ENCODE measurements around the gene MSRB3. TPM values are rescaled to one million over a fixed set of nuclear protein-coding genes. Genes with fewer than 3 reads are reported as not detected.

The MSRB3 gene
- total RNA-seq, 1 experiment from 2014 or later = 1.1 TPM

GRCh38 chr12:65459545-65459944, 181.1 kb downstream of the MSRB3 start:
- no peak overlapping the region for H2BK120ac ChIP-seq (ENCODE audit: low read depth, low read length, poor library complexity, severe bottlenecking)
- no peak overlapping the region for H4K5ac ChIP-seq (ENCODE audit: insufficient read length, low read depth, low read length)
- no peak overlapping the region for H3K4me3 Mint-ChIP-seq
- H3K27me3 ChIP-seq (ENCODE audit: insufficient read depth, low read length) = no peaks in the 10 kb centered on the region
- no peaks in the 10 kb centered on the region for H3K4me1 Mint-ChIP-seq
- H2BK5ac ChIP-seq (ENCODE audit: insufficient read length, low read length) = no peak overlapping the region
- H3K9ac ChIP-seq (ENCODE audit: extremely low read depth, insufficient read length, low read length) = no peak overlapping the region
- H3K9me3 ChIP-seq (ENCODE audit: control insufficient read depth, low read depth, low read length) = no peaks in the 10 kb centered on the region
- H3K23me2 ChIP-seq (ENCODE audit: insufficient read length, low read depth, low read length, poor library complexity, severe bottlenecking) = no peaks in the 10 kb centered on the region
- no peaks in the 10 kb centered on the region for H3K79me1 ChIP-seq (ENCODE audit: insufficient read depth, low read depth, low read length, poor library complexity, severe bottlenecking)
- no peak overlapping the region for H3K27ac ChIP-seq (ENCODE audit: insufficient read length, low read depth, low read length)
- no peaks in the 10 kb centered on the region for H3K79me2 ChIP-seq (ENCODE audit: insufficient read depth, low read length)
- no peak overlapping the region for H3K27ac Mint-ChIP-seq
- no peak overlapping the region for H4K91ac ChIP-seq (ENCODE audit: insufficient read length, low read depth, low read length)
- peaks cover 0 to 3% of the 10 kb centered on the region in 2 experiments; a peak in 1 of 5 replicates for H3K9me3 Mint-ChIP-seq
- H3K36me3 Mint-ChIP-seq (ENCODE audit: insufficient read depth in 1 of 3, low read depth in 3 of 3) = no peaks in the 10 kb centered on the region
- no peak overlapping the region for H3K18ac ChIP-seq (ENCODE audit: insufficient read length, low read depth, low read length)
- H4K20me1 ChIP-seq (ENCODE audit: control insufficient read depth, insufficient read depth, insufficient read length) = no peaks in the 10 kb centered on the region
- no peak for DNase-seq
- H2BK20ac ChIP-seq (ENCODE audit: low read depth, low read length, poor library complexity, severe bottlenecking) = no peak overlapping the region
- H4K8ac ChIP-seq (replicated peaks; ENCODE audit: insufficient read length, low read depth, low read length) = no peak overlapping the region
- no peak overlapping the region for H2BK12ac ChIP-seq (ENCODE audit: insufficient read length, low read depth, low read length)
- no peak overlapping the region for H3K23ac ChIP-seq (ENCODE audit: insufficient read length, low read depth, low read length)
- no peak overlapping the region for H3K4ac ChIP-seq (ENCODE audit: low read depth, low read length)
- H3K56ac ChIP-seq (ENCODE audit: insufficient read length, low read depth, low read length) = no peak overlapping the region
- no peaks in the 10 kb centered on the region for H3K27me3 Mint-ChIP-seq (ENCODE audit: low read depth)
- H3K14ac ChIP-seq (ENCODE audit: insufficient read depth, low read length) = no peak overlapping the region
- no peak for TF ChIP-seq CTCF (conservative IDR thresholded peaks at IDR 0.05)
- H2AFZ ChIP-seq (ENCODE audit: low read length) = no peak overlapping the region
- H2BK15ac ChIP-seq (ENCODE audit: low read depth, low read length) = no peak overlapping the region
- H2AK5ac ChIP-seq (ENCODE audit: insufficient read length, low read length) = no peak overlapping the region
- no peak overlapping the region for H3K4me2 ChIP-seq (ENCODE audit: insufficient read depth, insufficient read length, low read length)
- no peak overlapping the region for H3T11ph ChIP-seq (ENCODE audit: low read length)
- no peaks in the 10 kb centered on the region for H3K4me1 ChIP-seq (ENCODE audit: insufficient read depth, low read length)
